ENCODE measurements around the gene EFHC1.

Gene EFHC1

DNA sequence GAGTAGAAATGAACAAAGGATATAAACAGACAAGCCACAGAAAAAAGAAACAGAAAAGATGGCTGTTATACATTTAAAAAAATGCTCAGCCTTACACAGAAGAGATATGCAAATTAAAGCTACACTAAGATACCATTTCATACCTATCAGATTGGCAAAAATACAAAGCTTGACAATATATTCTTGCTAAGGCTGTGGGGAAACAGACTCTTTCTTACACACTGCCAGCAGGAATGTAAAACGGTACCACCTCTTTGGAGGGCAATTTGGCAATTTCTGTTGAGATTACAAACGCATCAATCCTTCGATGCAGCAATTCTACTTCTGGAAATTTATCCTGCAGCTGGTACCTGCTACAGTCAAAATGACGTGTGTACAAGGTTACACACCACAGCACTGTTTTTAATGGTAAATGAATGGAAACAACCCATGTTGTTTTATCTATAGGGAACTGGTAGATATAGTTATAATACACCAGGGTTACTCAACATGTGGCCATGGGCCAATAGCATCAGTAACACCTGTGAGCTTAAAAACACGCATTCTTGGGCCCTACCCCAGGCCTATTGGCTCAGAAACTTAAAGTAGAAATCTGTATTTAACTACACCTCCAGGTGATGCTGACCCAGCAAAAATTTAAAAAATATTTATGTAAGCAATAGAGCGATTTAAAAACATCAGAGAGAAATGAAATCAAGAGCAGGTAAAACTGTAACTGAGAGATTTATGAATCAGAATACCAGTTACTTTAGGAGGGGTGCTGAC is 103.4 kb downstream of the EFHC1 start:
- no peak for DNase-seq

DNA sequence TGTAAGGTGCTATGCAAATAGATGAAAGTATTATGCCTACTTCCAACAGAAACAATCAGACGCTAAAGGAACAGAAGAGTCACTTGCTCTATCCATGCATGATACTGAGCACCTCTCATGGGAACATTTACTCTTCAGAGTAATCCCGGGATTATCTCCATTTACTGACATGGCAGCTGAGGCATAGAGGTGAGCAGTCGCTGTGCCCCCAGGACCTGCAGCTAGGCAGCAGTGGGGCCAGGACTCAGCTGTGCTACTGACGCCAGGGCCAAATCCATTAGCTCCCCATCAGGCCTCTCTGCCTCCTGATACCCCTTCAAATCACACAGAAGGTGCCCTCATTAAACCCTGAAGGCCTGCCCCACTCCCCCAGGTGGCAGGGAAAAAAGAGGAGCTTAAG is 104.8 kb downstream of the EFHC1 start:
- DNase-seq: no peak

DNA sequence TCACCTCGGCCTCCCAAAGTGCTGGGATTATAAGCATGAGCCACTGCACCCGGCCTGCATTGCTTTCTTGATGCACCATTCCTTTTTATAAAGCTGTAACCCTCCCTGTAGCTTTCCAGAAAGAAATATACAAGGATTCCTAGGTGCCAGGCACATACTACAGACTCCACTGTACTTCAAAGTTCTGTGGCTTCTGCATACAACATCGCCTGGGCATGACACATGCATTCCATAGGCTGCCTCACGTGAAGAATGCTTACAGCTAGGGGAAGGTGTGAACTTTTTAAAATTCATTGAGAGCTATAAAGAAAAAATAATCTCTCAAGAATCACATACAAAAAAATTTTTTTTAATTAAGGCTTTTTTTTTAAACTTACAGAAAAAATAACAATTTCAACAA is 106.5 kb downstream of the EFHC1 start:
- no peak for DNase-seq

DNA sequence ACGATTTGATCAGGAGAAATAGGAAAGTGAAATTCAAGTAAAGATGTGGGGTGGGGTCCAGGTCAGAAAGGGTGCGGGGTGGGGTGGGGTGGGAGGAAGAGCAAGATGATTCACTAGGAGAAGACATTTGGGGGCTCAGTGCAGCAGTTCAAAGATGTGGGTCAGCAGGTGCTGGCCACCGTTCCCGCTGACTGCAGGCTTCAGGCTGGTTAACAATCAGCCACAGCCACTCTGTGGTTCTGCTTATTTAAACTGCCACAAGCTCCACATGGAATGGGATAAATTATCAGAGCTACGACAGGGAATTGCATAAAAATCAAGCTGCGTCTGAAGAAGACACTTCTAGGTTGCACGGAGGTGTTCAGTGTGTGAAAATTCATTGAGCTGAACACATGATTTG is 107.3 kb downstream of the EFHC1 start:
- no peak for DNase-seq

GRCh38 chr6:52529311-52529710 is 109.2 kb downstream of the EFHC1 start:
- DNase-seq: no peak

DNA sequence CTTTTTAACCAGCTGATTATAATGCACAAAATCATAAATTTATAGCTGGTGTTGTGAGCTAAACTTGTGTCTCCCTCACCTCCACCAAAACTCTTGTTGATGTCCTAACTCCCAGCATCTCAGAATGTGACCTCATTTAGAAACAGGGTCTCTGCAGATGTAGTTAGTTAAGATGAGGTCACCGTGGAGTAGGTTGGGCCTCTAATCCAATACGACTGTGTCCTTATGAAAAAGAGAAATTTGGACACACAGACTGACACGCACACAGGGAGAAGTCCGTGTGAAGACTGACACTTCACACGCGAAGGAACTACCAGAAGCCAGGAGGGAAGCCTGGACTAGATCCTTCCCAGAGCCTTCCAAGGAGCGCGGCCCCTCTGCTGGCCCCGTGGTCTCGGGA is 110.2 kb downstream of the EFHC1 start:
- DNase-seq: no peak

DNA sequence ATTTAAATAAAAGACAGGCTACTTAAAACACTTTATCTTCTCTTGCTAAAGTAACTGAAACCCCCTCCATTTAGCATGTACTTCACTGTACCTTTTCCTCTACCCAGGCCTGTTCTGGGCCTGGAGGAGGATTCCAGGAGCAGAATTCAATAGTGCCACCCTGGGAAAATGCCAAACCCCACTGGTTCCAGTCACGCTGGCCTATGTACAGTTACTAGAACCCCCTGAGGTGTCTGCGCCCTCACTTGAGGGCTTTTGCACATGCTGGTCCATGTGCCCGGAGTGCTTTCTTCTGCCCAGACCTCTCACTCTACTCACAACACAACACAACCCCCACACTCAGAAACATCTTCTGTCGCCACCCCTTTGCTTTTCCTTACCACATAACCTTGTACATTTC is 111.3 kb downstream of the EFHC1 start:
- no peak for DNase-seq

DNA sequence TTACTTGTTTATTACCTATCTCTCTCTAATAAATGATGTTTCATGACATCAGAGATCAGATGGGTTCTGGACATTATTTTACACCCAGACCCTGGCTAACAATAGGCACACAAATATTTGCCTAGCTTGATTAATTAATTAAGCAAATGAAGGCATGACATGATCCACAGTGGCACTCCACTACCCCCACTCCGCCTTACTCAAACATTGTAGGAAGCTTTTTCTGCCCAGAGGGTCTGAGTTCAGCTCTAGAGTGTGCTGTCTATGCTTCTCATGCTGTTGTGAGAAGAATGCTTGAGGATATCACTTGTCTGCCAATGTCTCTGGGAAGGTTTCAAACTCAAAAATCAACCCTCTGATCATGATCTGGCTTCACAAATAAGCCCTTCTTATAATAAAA is 111.7 kb downstream of the EFHC1 start:
- DNase-seq: no peak

DNA sequence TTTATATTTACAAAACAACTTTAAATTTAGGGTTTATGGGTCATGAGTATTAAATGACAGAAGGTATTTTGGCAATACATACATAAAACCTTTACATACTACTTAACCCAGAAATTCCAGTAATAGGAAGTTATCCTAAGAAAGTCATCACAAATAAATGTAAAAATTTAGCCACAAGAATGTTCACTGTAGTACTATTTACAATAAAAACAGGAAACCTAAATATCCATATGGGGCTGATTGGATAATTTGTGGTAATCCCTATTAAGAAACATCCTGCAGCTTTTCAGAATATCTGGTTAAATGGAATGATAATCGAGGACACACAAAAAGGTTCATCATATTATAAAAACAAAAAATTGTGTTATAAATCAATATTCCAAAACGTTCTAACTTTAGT is 112.3 kb downstream of the EFHC1 start:
- no peak for DNase-seq

DNA sequence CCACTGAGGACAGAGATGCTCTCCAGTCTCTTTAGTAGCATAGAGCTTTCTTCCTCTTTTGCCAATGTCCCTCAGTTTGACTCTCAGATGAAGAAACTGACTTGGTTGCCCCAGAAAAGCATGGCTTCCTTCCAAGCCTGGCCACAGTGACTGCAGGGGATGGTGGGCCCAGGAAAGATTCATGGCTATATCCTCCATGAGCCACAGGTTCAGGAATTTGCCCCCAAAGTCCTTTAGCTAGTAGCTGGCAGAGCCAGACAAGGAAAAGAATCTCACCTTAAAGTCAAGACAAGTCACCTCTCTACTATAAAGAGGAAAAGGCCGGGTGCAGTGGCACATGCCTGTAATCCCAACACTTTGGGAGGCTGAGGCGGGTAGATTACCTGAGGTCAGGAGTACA is 113.3 kb downstream of the EFHC1 start:
- DNase-seq: no peak

DNA sequence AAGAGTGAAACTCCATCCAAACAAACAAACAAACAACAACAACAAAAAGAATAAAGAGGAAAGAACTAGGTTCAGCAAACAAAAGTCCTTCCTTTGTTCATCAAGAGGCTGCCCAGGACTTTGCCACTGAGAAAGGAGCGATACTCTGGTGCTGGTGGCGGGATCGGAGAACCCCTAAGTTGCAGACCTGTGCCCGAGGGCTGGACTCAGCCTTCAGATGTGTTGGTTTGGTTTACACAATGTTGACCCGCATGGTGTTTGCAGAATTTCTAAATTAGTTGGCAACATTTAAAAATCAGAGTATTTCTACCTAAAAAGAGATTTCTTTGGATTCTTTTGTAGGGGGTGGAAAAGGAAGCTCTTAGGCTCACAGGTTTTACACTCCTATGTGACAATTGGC is 114.2 kb downstream of the EFHC1 start:
- DNase-seq: no peak

- DNase-seq: no peak
These were observed 114.8 kb downstream of the EFHC1 start for GRCh38 chr6:52534966-52535390.

- DNase-seq: no peak
These were observed 115.7 kb downstream of the EFHC1 start for GRCh38 chr6:52535711-52536423.

DNA sequence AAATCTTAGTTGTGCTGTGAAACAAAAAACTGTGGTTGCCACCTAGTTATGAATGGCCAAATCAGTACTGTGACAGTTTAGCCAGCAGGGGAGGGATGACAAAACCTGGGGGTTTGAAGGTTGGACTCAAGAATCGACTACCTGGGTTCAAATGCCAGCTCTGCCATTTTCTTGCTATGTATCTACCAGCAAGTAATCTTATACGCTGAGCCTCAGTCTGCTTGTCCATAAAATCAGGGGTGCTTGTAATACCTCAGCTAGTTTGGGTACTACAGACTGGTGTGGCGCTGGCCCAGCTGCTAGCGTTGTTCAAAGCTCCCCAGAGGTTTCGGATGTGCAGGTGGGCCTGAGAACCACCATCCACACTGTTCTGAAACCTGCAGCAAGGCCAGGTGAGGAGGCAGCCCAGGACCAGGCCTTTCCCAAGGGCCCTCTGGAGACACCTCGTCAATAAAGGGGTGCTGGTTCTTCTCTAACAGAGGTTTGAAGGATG is 116.3 kb downstream of the EFHC1 start:
- no peak for DNase-seq

GRCh38 chr6:52537001-52537753 is 117.0 kb downstream of the EFHC1 start:
- DNase-seq: no peak

DNA sequence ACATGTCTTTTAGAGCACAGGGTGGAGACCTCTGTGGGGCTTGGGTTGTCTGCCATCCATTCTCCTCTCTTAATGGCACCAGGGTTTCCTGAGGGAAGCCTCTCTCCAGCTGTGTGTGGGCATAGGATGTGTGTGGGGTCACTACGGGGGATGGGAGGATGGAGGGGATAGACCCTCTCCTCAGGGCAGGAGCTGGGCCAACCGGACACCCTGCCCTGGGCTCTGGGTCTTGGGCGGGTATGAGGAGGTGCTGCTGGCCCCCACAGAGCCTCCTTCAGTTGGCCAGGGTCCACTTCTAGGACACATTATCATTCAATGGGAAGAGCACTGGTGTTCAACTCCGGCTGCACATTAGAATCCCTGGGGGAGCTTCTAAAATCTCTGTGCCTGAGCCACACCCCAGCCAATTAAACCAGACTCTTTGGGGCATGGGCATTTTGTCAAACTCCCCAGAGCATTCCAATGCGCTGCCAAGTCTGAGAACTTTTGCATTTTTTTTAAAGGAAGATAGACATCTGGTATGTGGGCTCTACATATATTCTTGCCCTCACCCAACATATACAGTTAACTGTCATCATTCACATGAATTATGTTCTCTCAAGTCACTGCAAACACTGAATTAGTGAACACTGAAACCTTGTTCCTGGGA is 118.2 kb downstream of the EFHC1 start:
- DNase-seq: no peak

DNA sequence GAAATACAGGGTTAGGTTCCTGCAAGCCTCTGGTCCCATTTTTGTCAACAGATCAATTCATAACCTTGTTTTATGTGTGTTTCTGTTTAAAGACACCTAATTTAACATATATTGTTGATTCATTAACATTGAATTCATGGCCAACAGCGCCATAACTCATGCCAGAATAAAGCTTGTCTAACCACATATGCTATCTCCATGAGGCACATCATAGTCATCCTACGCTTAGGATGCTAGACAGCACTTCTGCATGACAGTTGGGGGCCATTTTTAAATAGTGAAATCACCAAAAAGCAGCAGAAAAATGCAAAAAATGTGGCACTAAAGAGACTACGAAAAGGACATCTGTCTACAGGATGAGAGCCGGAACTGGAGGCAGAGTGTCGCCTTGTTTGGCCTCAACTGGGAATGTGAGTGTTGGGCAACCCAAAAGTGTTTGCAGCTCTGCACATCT is 118.8 kb downstream of the EFHC1 start:
- DNase-seq: no peak

DNA sequence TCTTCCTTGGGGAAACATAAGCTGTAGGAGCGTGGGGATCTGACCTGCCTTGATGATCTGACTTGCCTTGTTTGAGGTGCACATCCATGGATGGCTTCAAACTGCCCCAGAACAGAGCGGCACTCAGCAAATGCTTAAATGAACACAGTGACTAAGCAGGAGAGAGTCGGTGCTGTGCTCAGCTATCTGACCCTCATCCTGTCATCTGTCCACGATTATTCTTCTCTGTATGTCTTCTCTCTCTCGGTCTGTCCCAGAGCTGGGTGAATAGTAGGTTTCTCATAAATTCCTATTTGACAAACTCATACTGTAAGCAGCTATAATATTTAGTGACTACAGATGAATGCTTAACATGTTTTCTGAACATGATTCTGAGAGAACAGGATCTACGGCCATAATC is 119.5 kb downstream of the EFHC1 start:
- no peak for DNase-seq

- DNase-seq: no peak
These were observed 120.3 kb downstream of the EFHC1 start for GRCh38 chr6:52540286-52540902.

DNA sequence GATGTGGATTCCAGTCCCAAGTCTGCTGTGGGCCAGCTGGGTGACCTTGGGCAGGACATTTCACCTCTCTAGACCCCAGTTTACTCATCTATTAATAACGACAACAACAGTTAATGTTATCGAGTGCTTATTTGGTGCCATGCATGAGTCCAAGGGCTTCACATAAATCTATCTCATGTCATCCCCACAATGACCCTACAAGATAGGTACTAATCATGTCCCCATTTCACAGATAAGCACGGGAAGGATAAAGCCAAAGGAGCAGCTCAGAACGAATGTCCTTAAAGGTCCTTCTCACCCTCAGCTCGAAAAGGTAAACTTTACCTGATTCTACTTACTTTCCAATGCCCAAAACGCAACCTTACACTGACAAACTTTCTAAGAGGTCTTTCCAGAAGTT is 121.0 kb downstream of the EFHC1 start:
- no peak for DNase-seq

DNA sequence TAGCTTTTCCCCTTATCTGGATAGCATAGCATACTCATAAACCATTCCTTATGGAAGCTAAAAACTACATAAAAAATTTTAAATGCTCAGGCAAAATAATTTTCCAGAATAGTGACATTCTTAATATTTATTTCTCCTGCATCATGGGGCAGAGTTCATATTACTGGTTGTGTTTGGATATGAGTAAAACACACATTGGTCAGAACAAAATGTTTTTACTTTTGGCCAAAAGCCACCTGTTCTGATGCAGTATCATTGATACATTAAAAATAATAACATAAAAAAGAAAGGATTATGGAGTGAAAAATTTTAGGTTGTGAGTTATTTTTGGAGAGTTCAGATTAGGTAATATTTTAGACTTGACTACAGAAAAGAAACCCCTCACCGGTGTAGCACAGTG is 123.1 kb downstream of the EFHC1 start:
- DNase-seq: no peak

DNA sequence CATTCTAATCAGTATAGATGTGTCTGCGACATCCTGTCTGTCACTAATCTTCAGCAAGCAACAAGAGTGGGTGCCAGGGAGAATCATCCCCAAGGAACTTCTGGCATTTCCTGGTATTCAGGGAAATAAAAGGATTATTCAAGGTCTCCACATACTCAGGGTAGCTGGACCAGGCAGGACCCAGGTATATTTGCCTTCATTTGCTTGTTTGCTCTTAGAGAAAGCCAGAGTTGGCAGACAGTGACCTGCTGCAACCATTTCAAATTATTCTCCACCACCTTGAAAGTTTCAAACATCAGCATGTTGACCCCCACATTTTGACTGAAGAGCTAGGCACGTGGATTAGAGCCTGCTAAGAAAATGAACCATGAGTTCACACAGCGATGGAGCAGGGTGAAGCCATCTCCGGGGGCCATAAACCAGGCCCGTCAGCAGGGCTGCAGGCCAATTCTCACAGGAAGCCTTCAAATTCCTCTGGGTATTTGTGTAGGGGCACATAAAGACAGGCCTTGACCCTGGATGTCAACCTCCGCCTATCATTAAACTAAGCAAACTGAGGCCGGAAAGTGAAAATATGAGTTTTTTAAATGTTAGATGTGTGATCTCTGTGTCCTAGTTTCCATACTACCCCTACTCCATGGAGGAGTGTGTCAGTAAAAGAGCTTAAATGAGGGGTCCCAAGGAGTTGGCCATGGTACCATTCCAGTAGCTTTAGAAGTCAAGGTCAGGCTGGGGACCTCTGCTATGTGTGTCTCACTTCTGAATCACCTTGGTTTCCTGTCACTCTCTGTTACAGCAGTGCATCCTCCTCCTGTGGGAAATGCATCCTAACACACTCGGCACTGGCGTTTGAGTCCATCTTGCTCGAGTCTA is 123.8 kb downstream of the EFHC1 start:
- DNase-seq: no peak
